ENCODE data around the gene DDX27. TPM values are rescaled to one million over a fixed set of nuclear protein-coding genes. Genes with fewer than 3 reads are reported as not detected.

Gene DDX27
- total RNA-seq, 1 donor from 2014 or later = 61.1 TPM

DNA sequence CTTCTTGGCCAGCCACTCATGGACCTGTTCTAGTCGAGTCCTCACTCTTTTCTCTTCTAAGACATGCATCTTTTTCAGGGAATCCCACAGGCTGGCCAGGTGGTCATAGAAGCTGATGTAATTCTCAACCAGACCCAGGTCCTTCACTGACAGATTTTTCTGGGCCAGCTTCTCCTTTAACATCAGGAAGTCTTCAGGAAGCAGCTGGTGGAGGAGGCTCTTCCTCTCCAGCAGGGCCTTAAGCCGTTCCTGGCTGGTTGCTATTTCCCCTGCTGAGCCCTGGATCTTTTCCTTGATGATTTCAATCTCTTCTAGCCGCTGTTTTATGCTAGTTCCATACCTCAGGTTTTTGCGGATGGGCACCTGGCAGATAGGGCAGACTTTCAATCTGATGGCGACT, 28.6 kb downstream of the DDX27 start:
- DNase-seq (ENCODE audit: low read depth) = no peak

GRCh38 chr20:49248301-49248700, 29.1 kb downstream of the DDX27 start:
- DNase-seq (ENCODE audit: low read depth) = no peak

- DNase-seq (ENCODE audit: low read depth) = no peak
These were observed 29.9 kb downstream of the DDX27 start for GRCh38 chr20:49248879-49249665.

- DNase-seq (ENCODE audit: low read depth) = no peak
These were observed 33.5 kb downstream of the DDX27 start for GRCh38 chr20:49252556-49253350.

- DNase-seq (ENCODE audit: low read depth) = no peak
These were observed 37.0 kb downstream of the DDX27 start for GRCh38 chr20:49256261-49256660.

- DNase-seq (ENCODE audit: low read depth) = no peak
These were observed 40.1 kb downstream of the DDX27 start for GRCh38 chr20:49259284-49259683.

GRCh38 chr20:49259799-49260198, 40.6 kb downstream of the DDX27 start:
- no peak for DNase-seq (ENCODE audit: low read depth)

DNA sequence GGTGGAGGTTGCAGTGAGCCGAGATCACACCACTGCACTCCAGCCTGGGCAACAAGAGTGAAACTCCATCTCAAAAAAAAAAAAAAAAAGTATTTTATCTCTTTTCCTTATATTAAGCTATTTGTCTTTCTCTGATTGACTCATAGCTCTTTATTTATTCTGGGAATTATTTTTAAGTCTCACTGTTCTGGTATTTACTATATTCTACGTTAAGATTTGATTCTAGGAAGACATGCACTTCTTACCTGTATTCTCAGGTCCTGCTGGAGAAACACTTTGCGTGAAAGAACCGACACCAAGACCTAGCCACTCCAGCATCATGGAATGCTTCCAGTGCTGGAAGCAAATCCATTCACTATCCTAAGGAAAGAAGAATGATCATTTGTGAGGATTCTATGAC, 41.0 kb downstream of the DDX27 start:
- no peak for DNase-seq (ENCODE audit: low read depth)

DNA sequence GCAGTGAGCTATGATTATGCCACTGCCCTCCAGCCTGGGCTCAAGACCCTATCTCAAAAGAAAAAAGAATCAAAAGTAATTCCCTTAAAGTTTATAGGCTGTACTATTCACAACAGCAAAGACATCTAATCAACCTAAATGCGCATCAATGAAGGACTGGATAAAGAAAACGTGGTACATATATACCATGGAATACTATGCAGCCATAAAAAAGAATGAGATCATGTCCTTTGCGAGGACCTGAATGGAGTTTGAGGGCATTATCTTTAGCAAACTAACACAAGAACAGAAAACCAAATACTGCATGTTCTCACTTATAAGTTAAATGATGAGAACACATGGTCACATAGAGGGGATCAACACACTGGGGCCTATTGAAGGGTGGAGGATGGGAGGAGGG, 42.0 kb downstream of the DDX27 start:
- DNase-seq (ENCODE audit: low read depth) = no peak

GRCh38 chr20:49262444-49262843, 43.2 kb downstream of the DDX27 start:
- DNase-seq (ENCODE audit: low read depth) = peak; percentile 34

- no peak for DNase-seq (ENCODE audit: low read depth)
These were observed 48.1 kb downstream of the DDX27 start for GRCh38 chr20:49267327-49267726.

- peak; percentile 77 for DNase-seq (ENCODE audit: low read depth)
These were observed 49.6 kb downstream of the DDX27 start for GRCh38 chr20:49268600-49269365.

GRCh38 chr20:49270177-49270576, 51.0 kb downstream of the DDX27 start:
- DNase-seq (ENCODE audit: low read depth) = no peak

DNA sequence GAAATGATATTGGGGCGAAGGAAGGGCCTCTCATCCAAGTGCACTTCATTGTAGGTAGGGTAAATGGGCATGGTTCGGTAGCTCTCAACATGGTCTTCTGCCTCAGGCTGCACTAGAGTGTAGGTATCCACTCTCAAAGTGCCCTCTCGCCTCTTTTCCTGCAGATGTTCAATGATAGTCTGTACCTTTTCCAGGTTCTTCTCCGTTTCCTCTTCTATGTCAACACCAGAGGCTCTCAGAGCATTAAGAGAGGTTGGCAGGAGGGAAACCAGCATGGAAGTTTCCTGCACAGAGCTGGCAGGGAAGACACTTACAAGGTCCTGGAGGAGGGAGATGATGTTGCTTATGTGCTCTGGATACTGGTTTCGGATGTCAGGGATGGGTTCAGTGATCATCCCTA, 51.5 kb downstream of the DDX27 start:
- DNase-seq (ENCODE audit: low read depth) = no peak

GRCh38 chr20:49272654-49273053, 53.4 kb downstream of the DDX27 start:
- DNase-seq (ENCODE audit: low read depth) = no peak

- no peak for DNase-seq (ENCODE audit: low read depth)
These were observed 54.6 kb downstream of the DDX27 start for GRCh38 chr20:49273696-49274277.

- DNase-seq (ENCODE audit: low read depth) = no peak
These were observed 56.0 kb downstream of the DDX27 start for GRCh38 chr20:49275216-49275615.

- DNase-seq (ENCODE audit: low read depth) = peak; percentile 81
These were observed 56.4 kb downstream of the DDX27 start for GRCh38 chr20:49275636-49276035.

- DNase-seq (ENCODE audit: low read depth) = peak; percentile 88
These were observed 57.1 kb downstream of the DDX27 start for GRCh38 chr20:49276161-49276960.

GRCh38 chr20:49276961-49277785, 58.0 kb downstream of the DDX27 start:
- DNase-seq (ENCODE audit: low read depth) = no peak

DNA sequence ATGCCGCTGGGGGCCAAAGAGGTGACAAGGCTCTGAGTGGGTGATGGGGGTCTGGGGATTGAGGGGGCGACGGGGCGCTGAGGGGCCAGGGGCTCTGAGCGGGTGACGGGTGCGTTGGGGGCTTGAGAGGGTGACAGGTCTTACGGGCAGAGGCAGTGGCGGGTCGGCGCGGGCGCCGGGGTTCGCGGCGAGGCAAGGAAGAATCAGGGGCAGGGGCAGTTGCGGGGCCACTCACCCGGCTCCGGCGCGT, 58.5 kb downstream of the DDX27 start:
- no peak for DNase-seq (ENCODE audit: low read depth)
